ENCODE results near the gene RNF133.

The RNF133 gene, protein sequence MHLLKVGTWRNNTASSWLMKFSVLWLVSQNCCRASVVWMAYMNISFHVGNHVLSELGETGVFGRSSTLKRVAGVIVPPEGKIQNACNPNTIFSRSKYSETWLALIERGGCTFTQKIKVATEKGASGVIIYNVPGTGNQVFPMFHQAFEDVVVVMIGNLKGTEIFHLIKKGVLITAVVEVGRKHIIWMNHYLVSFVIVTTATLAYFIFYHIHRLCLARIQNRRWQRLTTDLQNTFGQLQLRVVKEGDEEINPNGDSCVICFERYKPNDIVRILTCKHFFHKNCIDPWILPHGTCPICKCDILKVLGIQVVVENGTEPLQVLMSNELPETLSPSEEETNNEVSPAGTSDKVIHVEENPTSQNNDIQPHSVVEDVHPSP

DNA sequence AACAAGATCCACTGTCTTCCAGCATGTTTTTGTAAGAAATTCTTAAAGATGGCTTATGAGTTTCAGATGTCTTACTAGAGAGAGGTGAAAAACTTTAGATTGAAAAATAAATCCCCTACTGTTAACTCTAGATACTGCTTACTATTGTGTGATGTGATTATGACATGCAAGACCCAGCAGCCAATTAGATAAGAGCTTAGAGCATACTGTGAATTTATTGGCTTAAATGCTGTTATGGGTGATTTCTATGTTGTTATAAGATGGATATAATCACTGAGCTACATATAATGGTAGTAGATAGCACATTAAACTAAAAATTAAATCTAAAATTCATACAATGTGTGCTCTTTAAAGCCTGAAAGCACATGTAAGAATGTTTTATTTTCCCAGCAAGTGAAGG, at the start of gene RNF133:
TSS of gene RNF133 (minus strand) at position 101 of the 400 bp plus-strand sequence. CDS start 199 bp downstream, outside the sequence.
- no peak for DNase-seq (ENCODE audit: low read depth in 3 of 3, low spot score in 1 of 3)

- DNase-seq (ENCODE audit: low read depth in 3 of 3, low spot score in 1 of 3): no peak
These were observed 49.3 kb upstream of the RNF133 start for GRCh38 chr7:122748195-122748594.

GRCh38 chr7:122746948-122747347, 48.0 kb upstream of the RNF133 start:
- DNase-seq (ENCODE audit: low read depth in 3 of 3, low spot score in 1 of 3): no peak

GRCh38 chr7:122743211-122743610, 44.3 kb upstream of the RNF133 start:
- DNase-seq (ENCODE audit: low read depth in 3 of 3, low spot score in 1 of 3): no peak

DNA sequence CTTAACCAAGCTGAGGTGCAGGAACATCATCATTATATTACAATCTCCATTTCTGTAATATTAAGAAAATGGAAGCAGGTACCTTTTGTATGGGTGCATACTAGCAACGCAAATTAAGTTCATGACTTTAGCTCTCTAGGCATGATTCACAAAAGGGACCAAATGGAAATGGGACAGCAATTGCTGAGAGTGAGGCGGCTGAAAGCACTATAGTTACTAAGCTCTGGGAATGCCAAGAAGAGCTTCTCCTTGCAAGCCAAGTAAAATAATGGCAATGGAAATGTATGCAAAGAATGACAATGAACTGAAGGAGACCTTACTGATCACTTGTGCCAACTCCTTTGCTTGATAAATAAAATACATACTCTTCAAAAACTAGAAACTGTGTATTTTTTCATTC, 40.0 kb upstream of the RNF133 start:
- DNase-seq (ENCODE audit: low read depth in 3 of 3, low spot score in 1 of 3): no peak

- DNase-seq (ENCODE audit: low read depth in 3 of 3, low spot score in 1 of 3): no peak
These were observed 37.3 kb upstream of the RNF133 start for GRCh38 chr7:122736183-122736582.

DNA sequence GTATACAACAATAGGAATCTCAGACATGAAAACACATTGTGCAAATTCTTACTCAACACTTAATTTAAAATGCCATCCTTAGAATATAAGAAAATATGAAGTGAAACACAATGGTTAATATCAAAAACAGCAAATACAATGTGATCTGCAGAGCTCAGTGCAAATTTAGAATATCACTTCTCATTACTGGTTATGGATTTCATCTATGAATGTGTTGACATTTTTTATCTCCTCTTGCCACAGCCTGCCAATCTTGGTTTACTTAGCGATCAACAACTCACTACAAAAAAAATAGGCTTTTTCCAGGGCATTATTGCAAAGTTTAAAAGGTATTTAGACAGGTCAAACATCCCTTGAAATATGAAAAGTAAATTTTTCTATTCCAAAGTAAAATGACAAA, 28.8 kb upstream of the RNF133 start:
- no peak for DNase-seq (ENCODE audit: low read depth in 3 of 3, low spot score in 1 of 3)

DNA sequence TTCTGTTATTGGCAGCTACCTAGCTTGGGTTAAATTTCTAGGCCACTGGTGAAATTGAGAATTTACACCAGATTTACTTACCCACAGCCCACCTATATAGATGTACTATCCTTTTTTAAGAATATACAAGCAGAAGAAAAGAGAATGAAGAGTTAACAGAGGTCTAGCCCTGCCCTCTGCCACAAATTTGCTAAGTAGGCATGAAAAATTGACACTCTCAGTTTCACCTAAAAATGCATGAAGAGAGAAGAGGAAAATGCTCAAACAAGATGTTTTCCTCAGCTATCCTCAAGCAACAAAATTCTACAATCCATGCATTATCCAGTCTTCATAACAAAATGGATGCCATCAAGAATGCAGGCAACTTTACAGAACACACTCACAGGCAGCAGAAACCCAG, 28.4 kb upstream of the RNF133 start:
- no peak for DNase-seq (ENCODE audit: low read depth in 3 of 3, low spot score in 1 of 3)

DNA sequence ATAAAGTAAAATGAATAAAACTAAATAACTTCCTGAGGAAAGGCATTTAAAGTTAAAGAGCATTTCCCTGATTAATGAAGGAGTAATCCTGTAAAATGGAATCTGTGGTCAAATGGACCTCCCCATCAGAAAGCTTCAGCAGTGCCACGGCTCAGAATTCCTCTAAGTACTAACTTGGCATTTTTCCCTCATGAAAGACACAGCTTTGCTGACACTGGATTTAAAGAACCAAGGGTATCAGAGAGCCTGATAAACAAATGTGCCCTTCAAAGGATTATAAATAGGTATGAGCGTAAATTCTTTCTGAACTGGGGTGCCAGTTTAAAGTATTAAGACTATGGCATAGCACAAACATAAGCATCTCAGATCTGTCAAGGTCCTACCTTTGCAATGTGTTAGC, 28.0 kb upstream of the RNF133 start:
- no peak for DNase-seq (ENCODE audit: low read depth in 3 of 3, low spot score in 1 of 3)

DNA sequence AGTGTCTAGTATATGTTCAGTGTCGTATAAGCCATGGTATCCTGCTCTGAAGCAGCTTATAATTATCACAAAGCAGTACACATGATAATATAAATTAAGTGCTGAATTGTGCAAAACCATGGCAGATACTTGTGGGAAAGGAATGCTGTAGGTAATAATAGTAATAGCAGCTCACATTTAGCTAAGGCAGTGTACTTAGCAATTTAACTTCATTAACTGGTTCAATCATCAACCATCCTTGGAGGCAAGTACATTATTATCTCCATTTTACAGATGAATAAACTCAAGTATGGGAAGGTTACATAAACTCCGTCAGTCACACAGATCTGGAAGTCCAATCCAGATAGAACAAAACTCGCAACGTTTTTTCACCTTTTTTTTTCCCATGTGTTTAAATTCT, 25.4 kb upstream of the RNF133 start:
- no peak for DNase-seq (ENCODE audit: low read depth in 3 of 3, low spot score in 1 of 3)

- no peak for DNase-seq (ENCODE audit: low read depth in 3 of 3, low spot score in 1 of 3)
These were observed 20.2 kb upstream of the RNF133 start for GRCh38 chr7:122719010-122719578.

DNA sequence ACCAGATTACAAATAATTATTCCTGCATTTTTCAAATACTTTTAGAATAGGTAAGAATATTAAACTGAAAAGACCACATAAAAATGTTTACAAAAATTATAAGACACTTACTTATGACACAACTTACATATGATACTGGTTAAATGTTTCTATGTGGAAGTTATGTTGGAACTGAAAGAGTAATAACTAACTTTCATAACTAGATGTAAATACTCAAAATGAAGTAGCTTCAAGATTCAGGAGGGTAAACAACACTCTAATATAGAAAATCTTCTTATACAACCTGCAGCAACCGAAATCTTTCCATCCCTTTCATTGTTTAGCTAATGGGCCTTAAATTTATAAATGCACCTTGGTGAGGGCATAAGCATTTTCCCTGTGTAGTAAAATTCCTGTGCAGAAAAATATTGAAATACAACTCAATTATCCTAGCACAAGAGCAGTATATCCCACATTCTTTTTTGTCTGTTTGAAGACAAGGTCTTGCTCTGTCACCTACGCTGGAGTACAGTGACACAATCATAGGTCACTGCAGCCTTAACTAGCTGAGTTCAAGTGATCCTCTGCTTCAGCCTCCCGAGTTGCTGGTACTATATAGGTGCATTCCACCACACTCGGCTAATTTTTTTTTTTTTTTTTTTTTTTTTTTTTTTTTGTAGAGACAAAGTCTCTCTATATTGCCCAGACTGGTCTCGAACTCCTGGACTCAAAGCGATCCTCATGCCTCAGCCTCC, 18.6 kb upstream of the RNF133 start:
- no peak for DNase-seq (ENCODE audit: low read depth in 3 of 3, low spot score in 1 of 3)

DNA sequence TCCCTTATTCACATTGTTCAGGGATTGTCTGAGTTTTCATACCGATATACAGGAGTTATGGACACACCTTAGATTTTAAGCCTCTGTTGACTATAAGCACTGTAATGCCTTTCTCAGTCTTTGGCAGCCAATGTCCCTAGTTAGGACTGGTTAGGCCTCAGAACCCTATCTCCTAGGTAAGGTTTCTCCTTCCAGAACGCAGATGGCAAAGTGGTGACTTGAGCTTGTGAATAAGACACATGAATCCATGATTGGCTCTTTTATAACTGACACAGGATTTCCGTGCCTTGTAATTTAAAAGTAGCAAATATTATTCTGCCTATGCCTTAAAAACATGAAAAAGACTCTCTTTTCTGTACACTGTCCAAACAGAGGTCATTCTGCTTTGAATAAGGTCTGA, 16.3 kb upstream of the RNF133 start:
- no peak for DNase-seq (ENCODE audit: low read depth in 3 of 3, low spot score in 1 of 3)

GRCh38 chr7:122710916-122711315, 12.0 kb upstream of the RNF133 start:
- no peak for DNase-seq (ENCODE audit: low read depth in 3 of 3, low spot score in 1 of 3)

- no peak for DNase-seq (ENCODE audit: low read depth in 3 of 3, low spot score in 1 of 3)
These were observed 11.2 kb upstream of the RNF133 start for GRCh38 chr7:122709930-122710646.

- no peak for DNase-seq (ENCODE audit: low read depth in 3 of 3, low spot score in 1 of 3)
These were observed 7.9 kb upstream of the RNF133 start for GRCh38 chr7:122706836-122707235.

GRCh38 chr7:122702872-122703510, 4.1 kb upstream of the RNF133 start, which contains the start of gene RNF148:
Gene RNF148 (minus strand): TSS chr7:122702922. CDS start chr7:122702750, 172 bp downstream.
- no peak for DNase-seq (ENCODE audit: low read depth in 3 of 3, low spot score in 1 of 3)

GRCh38 chr7:122695816-122696215, 3.1 kb downstream of the RNF133 start:
- DNase-seq (ENCODE audit: low read depth in 3 of 3, low spot score in 1 of 3): no peak

GRCh38 chr7:122694697-122695096, 4.2 kb downstream of the RNF133 start:
- DNase-seq (ENCODE audit: low read depth in 3 of 3, low spot score in 1 of 3): no peak

GRCh38 chr7:122692769-122693309, 6.1 kb downstream of the RNF133 start:
- DNase-seq (ENCODE audit: low read depth in 3 of 3, low spot score in 1 of 3): no peak
